ENCODE results near the gene BTG2.
A peak's percentile ranks its signal among the peaks of the same experiment; 100 is the strongest.

BTG2 gene

DNA sequence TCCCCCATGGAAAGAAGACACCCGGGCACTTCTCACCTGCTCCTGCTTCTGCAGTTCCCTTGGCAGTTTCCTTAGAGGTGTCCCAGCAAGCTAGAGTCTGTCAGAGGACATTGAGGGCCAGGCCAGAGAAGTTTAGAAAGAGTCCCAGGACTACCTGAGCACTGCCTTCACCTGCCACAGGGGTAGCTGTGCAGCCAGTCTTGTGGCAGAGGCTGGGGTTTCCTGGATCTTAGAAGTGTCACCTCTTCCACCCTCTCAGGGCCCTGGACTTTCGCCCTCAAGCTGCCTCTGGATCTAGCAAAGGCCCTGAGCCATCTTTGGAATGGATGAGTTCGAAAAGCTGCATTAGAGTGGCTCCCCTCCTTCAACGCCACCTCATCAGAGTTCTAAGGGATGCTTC is 34.9 kb upstream of the BTG2 start:
- Histone ChIP-seq H2AFZ (ENCODE audit: low read length) (no peak overlapping the region), H3K4me1 (ENCODE audit: insufficient read depth, low read length, severe bottlenecking) (peaks cover 85% of the 10 kb centered on the region)

DNA sequence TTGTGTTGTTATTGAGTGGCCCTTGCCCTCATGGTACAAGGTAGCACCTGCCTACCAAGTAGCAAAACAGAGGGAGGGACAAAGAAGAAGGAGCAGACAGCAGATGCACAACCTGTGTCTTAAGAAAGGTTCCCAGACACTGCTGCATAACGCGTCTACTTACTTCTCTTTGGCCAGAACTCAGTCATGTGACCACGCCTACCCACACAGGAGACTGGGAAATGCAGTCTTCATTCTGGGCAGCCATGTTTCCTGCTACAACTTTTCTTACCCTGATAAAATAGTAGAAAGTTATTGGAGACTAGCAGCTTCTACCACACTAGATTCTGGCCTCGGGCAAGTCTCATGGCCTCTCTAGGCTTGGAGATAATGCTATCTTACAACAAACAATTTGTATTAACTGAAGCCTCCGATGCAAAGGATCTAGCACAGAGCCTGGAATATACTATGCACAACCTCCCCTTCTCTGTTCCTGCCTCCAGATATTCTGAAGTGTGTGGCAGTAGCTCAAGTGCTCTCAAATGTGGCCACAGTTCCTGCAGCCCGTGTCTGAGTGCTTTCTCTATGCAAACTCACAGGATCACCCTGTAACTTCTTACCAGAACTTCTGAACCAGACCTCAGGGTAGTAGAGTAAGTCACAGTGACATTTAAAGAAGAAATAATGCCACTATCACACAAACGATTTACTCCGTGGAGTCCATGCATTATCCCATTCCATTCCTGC is 34.1 kb upstream of the BTG2 start:
- no peaks in the 10 kb centered on the region for H3K79me2 ChIP-seq (ENCODE audit: insufficient read depth, low read length)
- no peaks in the 10 kb centered on the region for H3K9me2 ChIP-seq (ENCODE audit: low read depth, low read length)
- no peaks in the 10 kb centered on the region for H4K20me1 ChIP-seq (ENCODE audit: insufficient read depth, low read length)
- H3K27ac ChIP-seq (ENCODE audit: low read depth, low read length, poor library complexity, severe bottlenecking) = peak overlapping the region; percentile 98
- H3K4me2 ChIP-seq (ENCODE audit: low read length) = peak overlapping the region; percentile 90
- H3K27me3 ChIP-seq (ENCODE audit: insufficient read depth, low read length) = no peaks in the 10 kb centered on the region
- H2AFZ ChIP-seq (ENCODE audit: low read length) = no peak overlapping the region
- peaks cover 86% of the 10 kb centered on the region for H3K4me1 ChIP-seq (ENCODE audit: insufficient read depth, low read length, severe bottlenecking)
- peak overlapping the region; percentile 69 for H3K4me3 ChIP-seq (ENCODE audit: low read depth, low read length, poor library complexity, severe bottlenecking)
- H3F3A ChIP-seq (ENCODE audit: insufficient read depth, low read length) = no peaks in the 10 kb centered on the region
- peak overlapping the region; percentile 96; the same call in 1 of the 2 replicates for H3K9ac ChIP-seq (ENCODE audit: low read length)
- TF ChIP-seq EZH2 (IDR thresholded peaks at IDR 0.05; ENCODE audit: borderline replicate concordance, low read length) = no peak
- TF ChIP-seq, protein P1, sequence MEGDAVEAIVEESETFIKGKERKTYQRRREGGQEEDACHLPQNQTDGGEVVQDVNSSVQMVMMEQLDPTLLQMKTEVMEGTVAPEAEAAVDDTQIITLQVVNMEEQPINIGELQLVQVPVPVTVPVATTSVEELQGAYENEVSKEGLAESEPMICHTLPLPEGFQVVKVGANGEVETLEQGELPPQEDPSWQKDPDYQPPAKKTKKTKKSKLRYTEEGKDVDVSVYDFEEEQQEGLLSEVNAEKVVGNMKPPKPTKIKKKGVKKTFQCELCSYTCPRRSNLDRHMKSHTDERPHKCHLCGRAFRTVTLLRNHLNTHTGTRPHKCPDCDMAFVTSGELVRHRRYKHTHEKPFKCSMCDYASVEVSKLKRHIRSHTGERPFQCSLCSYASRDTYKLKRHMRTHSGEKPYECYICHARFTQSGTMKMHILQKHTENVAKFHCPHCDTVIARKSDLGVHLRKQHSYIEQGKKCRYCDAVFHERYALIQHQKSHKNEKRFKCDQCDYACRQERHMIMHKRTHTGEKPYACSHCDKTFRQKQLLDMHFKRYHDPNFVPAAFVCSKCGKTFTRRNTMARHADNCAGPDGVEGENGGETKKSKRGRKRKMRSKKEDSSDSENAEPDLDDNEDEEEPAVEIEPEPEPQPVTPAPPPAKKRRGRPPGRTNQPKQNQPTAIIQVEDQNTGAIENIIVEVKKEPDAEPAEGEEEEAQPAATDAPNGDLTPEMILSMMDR (IDR thresholded peaks at IDR 0.05; ENCODE audit: low read length) = no peak
- no peaks in the 10 kb centered on the region for H3K36me3 ChIP-seq (ENCODE audit: insufficient read depth, low read length)
- H3K9me3 ChIP-seq (ENCODE audit: low read length) = no peaks in the 10 kb centered on the region

More for the DNA sequence above, 34.9 kb upstream of the BTG2 start:
- no peaks in the 10 kb centered on the region for H3K27me3 ChIP-seq (ENCODE audit: insufficient read depth, low read length)
- no peaks in the 10 kb centered on the region for H3K36me3 ChIP-seq (ENCODE audit: insufficient read depth, low read length)
- no peak for TF ChIP-seq EZH2 (IDR thresholded peaks at IDR 0.05; ENCODE audit: borderline replicate concordance, low read length)
- TF ChIP-seq, protein P1 (IDR thresholded peaks at IDR 0.05; ENCODE audit: low read length) = peak; percentile 26; the same call in 1 of the 2 replicates
- H3K79me2 ChIP-seq (ENCODE audit: insufficient read depth, low read length) = no peaks in the 10 kb centered on the region
- peak overlapping the region; percentile 90; the same call in 1 of the 2 replicates for H3K4me2 ChIP-seq (ENCODE audit: low read length)
- peak overlapping the region; percentile 98 for H3K27ac ChIP-seq (ENCODE audit: low read depth, low read length, poor library complexity, severe bottlenecking)
- H3K4me3 ChIP-seq (ENCODE audit: low read depth, low read length, poor library complexity, severe bottlenecking) = no peak overlapping the region
- no peaks in the 10 kb centered on the region for H3K9me3 ChIP-seq (ENCODE audit: low read length)
- H3K9me2 ChIP-seq (ENCODE audit: low read depth, low read length) = no peaks in the 10 kb centered on the region
- H3F3A ChIP-seq (ENCODE audit: insufficient read depth, low read length) = no peaks in the 10 kb centered on the region
- no peaks in the 10 kb centered on the region for H4K20me1 ChIP-seq (ENCODE audit: insufficient read depth, low read length)
- peak overlapping the region; percentile 96; the same call in 1 of the 2 replicates for H3K9ac ChIP-seq (ENCODE audit: low read length)

DNA sequence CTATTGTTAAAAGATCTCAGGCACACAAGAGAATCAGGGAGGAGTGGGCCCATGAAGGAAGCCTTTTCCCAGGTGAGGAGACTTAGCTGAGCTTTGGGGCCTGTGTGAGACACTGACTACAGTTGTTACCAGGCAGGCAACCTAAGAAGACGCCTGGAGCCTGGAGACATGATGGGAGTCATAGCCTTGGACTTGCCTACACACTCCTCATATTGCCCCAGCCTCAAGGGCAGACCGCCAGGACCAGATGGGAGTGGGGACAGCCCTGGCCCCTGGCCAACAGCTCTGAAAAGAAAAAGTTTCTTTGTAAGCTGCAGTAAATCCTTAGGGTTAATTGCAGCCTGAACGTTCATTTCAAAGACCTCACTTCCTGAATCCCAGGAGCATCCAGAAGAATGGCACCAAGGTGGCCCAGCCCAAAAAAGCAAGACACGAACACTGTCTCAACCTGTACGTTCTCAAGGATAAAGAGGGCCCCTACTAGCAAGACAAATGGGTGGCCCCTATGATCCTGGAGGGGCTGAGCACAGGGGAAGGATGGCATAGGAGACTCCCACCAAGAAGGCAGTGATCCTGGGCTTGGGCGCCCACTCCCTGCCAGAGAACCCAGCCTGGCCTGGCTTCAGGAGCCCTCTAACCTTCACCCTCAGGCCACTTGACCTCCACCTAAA is 33.2 kb upstream of the BTG2 start:
- Histone ChIP-seq H3F3A (ENCODE audit: insufficient read depth, low read length) (no peaks in the 10 kb centered on the region), H2AFZ (ENCODE audit: low read length) (no peak overlapping the region), H3K4me2 (ENCODE audit: low read length) (peak overlapping the region; percentile 90), H3K27me3 (ENCODE audit: insufficient read depth, low read length) (no peaks in the 10 kb centered on the region), H3K9me3 (ENCODE audit: low read length) (no peaks in the 10 kb centered on the region), H3K9me2 (ENCODE audit: low read depth, low read length) (no peaks in the 10 kb centered on the region), H3K79me2 (ENCODE audit: insufficient read depth, low read length) (no peaks in the 10 kb centered on the region), H4K20me1 (ENCODE audit: insufficient read depth, low read length) (no peaks in the 10 kb centered on the region), H3K4me3 (ENCODE audit: low read depth, low read length, poor library complexity, severe bottlenecking) (peak overlapping the region; percentile 69), H3K27ac (ENCODE audit: low read depth, low read length, poor library complexity, severe bottlenecking) (peak overlapping the region; percentile 98), H3K36me3 (ENCODE audit: insufficient read depth, low read length) (no peaks in the 10 kb centered on the region), H3K4me1 (ENCODE audit: insufficient read depth, low read length, severe bottlenecking) (peaks cover 95% of the 10 kb centered on the region), H3K9ac (ENCODE audit: low read length) (peak overlapping the region; percentile 96)
- TF ChIP-seq EZH2 (IDR thresholded peaks at IDR 0.05; ENCODE audit: borderline replicate concordance, low read length) = no peak
- TF ChIP-seq, protein P1 (IDR thresholded peaks at IDR 0.05; ENCODE audit: low read length) = no peak
